SK-N-MC (cell line): ENCODE data around the gene MS4A6A.

Experiments used
- DNase-seq: peaks from one replicate; pipeline ENCODE4 v3.0.0-alpha.2; 2011; ENCODE audit warnings: low read depth, low spot score
- H3K27ac ChIP-seq: fragments of 200-600 bp; sonication (generic); 2 replicates; pipeline ENCODE4 v1.5.1; 2016; ENCODE audit warnings: mixed run types
- H3K36me3 ChIP-seq: fragments of 200-600 bp; sonication (generic); 2 replicates; pipeline ENCODE4 v1.6.1; 2017; ENCODE audit warnings: antibody characterized with exemption, low read length, mixed read lengths; ENCODE audit not compliant: insufficient read depth
- H3K4me3 ChIP-seq: fragments of 200-600 bp; sonication (generic); 2 replicates; pipeline ENCODE4 v1.5.1; 2016
- H3K9ac ChIP-seq: fragments of 200-600 bp; sonication (generic); 2 replicates; pipeline ENCODE4 v1.8.0; 2017; ENCODE audit warnings: mixed run types, mixed read lengths; ENCODE audit not compliant: insufficient read length
- H3K9me3 ChIP-seq: fragments of 200-600 bp; sonication (generic); 2 replicates; pipeline ENCODE4 v1.6.1; 2017; ENCODE audit warnings: low read depth, mild to moderate bottlenecking, antibody characterized with exemption, low read length, moderate library complexity, mixed read lengths
- EZH2 ChIP-seq: fragments of 200-600 bp; sonication (generic); IDR thresholded peaks from one replicate; pipeline ENCODE4 v1.6.1; 2017; ENCODE audit warnings: antibody characterized with exemption
- FOXP2 ChIP-seq: optimal IDR thresholded peaks from 2 replicates; pipeline ENCODE3; 2011; ENCODE audit warnings: mild to moderate bottlenecking, moderate library complexity; ENCODE audit not compliant: insufficient read depth; ENCODE audit errors: extremely low read length, control extremely low read depth
- POLR2AphosphoS5 ChIP-seq: IDR thresholded peaks from 2 replicates; pipeline ENCODE4 v1.6.1; 2012; ENCODE audit warnings: mild to moderate bottlenecking, low read depth, low read length, borderline replicate concordance

Gene MS4A6A

DNA sequence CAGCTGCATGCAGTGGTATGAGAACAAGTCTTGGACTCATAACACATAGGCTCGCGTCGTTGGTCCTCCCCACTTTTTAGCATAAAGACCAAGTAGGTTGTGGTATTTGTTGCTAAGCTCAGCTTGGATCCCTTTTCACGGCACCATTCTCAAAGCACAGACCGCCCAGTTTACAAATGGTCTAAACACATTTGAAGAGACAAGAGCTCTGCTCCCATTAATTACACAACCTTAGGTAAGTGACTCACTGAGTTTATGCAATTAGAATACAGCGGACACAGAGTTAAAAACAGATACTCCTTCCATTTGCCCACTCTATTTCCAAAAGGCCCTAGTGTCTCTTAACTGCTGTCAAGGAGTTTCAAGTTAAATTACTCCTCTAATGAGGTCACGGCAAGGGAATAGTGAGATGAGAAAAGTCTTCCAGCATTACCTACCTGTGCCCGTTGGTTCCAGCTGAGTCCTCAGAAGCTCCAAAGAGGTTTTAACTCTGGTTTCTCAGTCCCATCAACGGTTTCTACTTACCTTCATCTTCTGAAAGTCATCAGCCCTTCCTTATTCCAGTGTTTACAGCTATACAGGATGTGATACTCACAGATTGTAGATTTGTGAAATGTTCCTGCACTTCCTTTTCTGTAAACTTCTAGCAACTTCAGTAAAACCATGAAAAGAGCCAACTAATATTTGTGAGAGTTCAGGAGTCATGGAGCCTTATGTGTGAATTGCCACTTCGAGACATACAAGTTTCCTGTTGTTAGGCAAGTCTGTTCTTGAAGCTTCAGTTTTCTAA, at the start of gene MS4A6A:
TSS of gene MS4A6A (minus strand) at position 543 of the 790 bp plus-strand sequence. CDS start 1,356 bp downstream, outside the sequence.
- no peak for TF ChIP-seq EZH2
- TF ChIP-seq FOXP2: no peak
- TF ChIP-seq POLR2AphosphoS5: no peak
- Histone ChIP-seq H3K27ac (no peak within 1 kb of the TSS), H3K4me3 (no peak within 1 kb of the TSS), H3K9ac (no peak within 1 kb of the TSS), H3K36me3 (no peaks in the 10 kb centered on the region), H3K9me3 (no peaks in the 10 kb centered on the region)
- DNase-seq: no peak

DNA sequence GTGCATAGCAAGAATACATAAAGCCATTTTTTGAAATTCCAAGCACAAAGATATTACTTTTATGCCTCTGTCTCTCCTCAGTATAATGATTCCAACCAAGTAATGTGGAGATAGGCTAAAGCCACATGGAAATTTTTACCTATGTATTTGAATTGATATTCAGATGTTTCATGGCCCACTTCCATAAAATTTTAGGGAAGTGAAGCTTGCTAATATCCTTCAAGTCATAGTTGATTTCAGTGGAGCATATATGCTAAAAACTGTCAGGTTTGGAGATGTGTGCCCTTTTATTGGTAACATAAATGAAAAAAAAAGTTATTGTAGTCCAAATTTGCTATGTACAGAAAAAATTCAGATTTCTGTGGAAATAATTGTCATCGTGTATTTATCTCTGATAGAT, 47.8 kb upstream of the MS4A6A start:
- H3K4me3 ChIP-seq: no peak overlapping the region
- no peak for TF ChIP-seq FOXP2
- no peak for TF ChIP-seq EZH2
- TF ChIP-seq POLR2AphosphoS5: no peak
- H3K9ac ChIP-seq: no peak overlapping the region
- no peaks in the 10 kb centered on the region for H3K9me3 ChIP-seq
- H3K27ac ChIP-seq: no peak overlapping the region
- DNase-seq: no peak
- no peaks in the 10 kb centered on the region for H3K36me3 ChIP-seq

DNA sequence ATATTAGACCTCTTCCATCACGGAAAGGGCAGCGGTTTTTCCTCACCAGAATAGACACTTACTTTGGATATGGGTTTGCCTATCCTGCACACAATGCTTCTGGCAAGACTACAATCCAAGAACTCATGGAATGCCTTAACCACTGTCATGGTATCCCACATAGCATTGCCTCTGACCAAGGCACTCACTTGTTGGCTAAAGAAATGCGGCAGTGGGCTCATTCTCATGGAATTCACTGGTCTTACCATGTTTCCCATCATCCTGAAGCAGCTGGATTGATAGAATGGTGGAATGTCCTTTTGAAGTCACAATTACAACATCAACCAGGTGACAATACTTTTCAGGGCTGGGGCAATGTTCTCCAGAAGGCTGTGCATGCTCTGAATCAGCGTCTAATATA, 39.3 kb upstream of the MS4A6A start:
- Histone ChIP-seq H3K36me3 (no peaks in the 10 kb centered on the region), H3K4me3 (no peak overlapping the region), H3K27ac (no peak overlapping the region), H3K9me3 (no peaks in the 10 kb centered on the region), H3K9ac (no peak overlapping the region)
- DNase-seq: no peak
- TF ChIP-seq POLR2AphosphoS5: no peak
- TF ChIP-seq FOXP2: no peak
- no peak for TF ChIP-seq EZH2

DNA sequence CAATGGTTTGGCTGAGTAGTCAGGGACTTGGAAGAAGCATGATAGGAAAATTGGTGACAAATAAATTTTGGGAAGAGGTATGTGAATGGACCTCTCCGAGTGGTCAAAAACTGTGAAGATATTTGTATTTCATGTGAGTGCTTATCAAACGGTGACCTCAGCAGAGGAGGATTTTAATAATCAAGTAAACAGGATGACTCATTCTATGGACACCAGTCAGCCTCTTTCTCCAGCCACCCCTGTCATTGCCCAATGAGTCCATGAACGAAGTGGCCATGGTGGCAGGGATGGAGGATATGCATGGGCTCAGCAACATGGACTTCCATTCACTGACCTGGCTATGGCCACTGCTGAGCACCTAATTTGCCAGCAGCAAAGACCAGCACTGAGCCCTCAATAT, 38.8 kb upstream of the MS4A6A start:
- TF ChIP-seq FOXP2: no peak
- TF ChIP-seq POLR2AphosphoS5: no peak
- no peak for TF ChIP-seq EZH2
- DNase-seq: no peak
- no peak overlapping the region for H3K27ac ChIP-seq

DNA sequence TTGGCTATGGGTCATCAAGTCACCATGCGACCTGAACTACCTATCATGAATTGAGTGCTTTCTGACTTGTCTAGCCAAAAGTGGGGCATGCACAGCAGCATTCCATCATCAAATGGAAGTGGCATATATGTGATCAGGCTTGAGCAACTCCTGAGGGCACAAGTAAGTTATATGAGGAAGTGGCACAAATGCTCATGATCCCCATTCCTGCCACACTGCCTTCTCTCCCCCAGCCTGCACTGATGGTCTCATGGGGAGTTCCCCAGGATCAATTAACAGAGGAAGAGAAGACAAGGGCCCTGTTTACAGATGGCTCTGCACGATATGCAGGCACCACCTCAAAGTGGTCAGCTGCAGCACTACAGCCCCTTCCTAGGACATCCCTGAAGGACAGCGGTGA, 38.3 kb upstream of the MS4A6A start:
- H3K4me3 ChIP-seq: no peak overlapping the region
- H3K9me3 ChIP-seq: no peaks in the 10 kb centered on the region
- H3K27ac ChIP-seq: no peak overlapping the region
- TF ChIP-seq FOXP2: no peak
- no peak for TF ChIP-seq POLR2AphosphoS5
- no peak for DNase-seq
- H3K9ac ChIP-seq: no peak overlapping the region
- H3K36me3 ChIP-seq: no peaks in the 10 kb centered on the region

More for the DNA sequence above, 38.8 kb upstream of the MS4A6A start:
- Histone ChIP-seq H3K9me3 (no peaks in the 10 kb centered on the region), H3K4me3 (no peak overlapping the region), H3K36me3 (no peaks in the 10 kb centered on the region), H3K9ac (no peak overlapping the region)

DNA sequence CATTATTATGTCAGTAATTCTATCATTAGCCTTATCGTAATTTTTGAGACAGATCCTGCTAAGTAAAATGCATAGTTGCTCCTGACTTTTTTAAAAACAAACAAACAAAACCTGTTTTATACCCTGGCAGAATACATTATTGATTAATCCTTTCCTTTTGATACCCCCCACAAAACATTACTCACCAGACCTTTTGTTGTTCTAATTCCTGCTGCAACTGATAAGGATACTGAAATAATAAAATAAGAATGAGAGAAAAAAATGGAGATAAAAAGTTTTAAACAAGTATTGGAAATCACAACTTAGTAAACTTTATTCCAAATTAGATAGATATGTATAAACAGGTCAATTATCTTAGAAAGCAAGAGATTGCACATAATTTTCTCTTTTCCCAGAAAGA, 31.5 kb upstream of the MS4A6A start:
- no peak overlapping the region for H3K9ac ChIP-seq
- no peak for DNase-seq
- H3K27ac ChIP-seq: no peak overlapping the region
- no peak overlapping the region for H3K4me3 ChIP-seq
- H3K36me3 ChIP-seq: no peaks in the 10 kb centered on the region
- no peaks in the 10 kb centered on the region for H3K9me3 ChIP-seq
- no peak for TF ChIP-seq FOXP2
- no peak for TF ChIP-seq EZH2
- TF ChIP-seq POLR2AphosphoS5: no peak

DNA sequence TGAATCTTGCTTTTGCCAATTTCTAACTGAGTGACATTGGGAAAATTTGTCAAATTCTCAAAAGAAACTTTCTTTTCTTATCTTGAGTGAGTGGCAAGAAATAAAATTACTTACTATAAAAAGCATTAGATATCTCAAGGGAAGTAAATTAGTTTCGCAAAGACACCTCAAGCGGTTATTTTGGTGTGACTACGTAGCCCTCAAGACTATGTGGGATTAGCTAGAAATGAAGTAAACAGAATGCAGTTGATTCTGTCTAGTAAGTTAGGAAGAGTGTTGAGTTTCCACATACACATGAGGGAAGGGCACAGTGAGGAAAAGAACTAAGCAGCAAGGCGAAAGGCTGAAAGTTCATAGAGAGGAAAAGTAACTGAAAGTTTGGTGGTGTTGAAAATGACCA, 28.3 kb upstream of the MS4A6A start:
- no peak overlapping the region for H3K4me3 ChIP-seq
- no peak overlapping the region for H3K27ac ChIP-seq
- no peaks in the 10 kb centered on the region for H3K9me3 ChIP-seq
- no peak for TF ChIP-seq EZH2
- no peak for TF ChIP-seq FOXP2
- no peak for TF ChIP-seq POLR2AphosphoS5
- no peaks in the 10 kb centered on the region for H3K36me3 ChIP-seq
- no peak overlapping the region for H3K9ac ChIP-seq
- DNase-seq: no peak

DNA sequence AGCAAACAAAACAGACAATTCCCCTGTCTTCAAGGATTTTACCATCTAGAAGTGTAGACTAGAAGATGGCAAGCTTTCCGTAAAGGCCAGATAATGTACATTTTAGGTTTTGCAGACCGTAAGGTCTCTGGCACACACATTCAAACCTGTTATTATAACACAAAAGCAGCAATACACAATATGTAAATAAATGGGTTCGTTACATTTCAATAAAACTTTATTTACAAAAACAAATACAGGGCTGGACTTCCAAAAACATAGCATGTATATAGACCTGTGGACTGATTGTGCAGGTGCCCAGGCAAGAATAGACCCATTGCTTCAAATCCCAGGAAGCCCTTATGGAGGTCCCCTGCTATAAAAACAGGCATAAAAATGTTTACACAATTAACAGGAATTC, 27.1 kb upstream of the MS4A6A start:
- TF ChIP-seq FOXP2: no peak
- no peak for TF ChIP-seq POLR2AphosphoS5
- no peak for TF ChIP-seq EZH2
- no peak for DNase-seq
- Histone ChIP-seq H3K9me3 (no peaks in the 10 kb centered on the region), H3K4me3 (no peak overlapping the region), H3K36me3 (no peaks in the 10 kb centered on the region), H3K27ac (no peak overlapping the region), H3K9ac (no peak overlapping the region)

DNA sequence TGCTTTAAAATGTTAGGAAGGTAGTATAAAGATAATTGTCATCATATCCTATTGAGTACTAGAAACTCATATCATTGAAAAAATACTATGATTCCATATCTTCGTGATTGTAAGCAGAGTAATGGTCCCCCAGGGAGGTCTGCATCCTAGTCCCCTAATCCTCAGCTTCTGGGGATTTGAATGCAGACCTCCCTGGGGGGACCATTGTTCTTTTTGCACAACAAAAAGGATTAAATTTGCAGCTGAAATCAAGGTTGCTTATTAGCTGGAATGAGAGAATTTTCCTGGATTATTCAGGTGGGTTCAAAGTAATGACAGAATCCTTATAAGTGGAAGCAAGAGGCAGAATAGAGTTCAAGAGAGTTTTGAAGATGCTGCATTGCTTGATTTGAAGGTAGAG, 26.1 kb upstream of the MS4A6A start:
- Histone ChIP-seq H3K4me3 (no peak overlapping the region), H3K27ac (no peak overlapping the region), H3K36me3 (no peaks in the 10 kb centered on the region), H3K9ac (no peak overlapping the region), H3K9me3 (no peaks in the 10 kb centered on the region)
- TF ChIP-seq POLR2AphosphoS5 (no peak), EZH2 (no peak), FOXP2 (no peak)
- DNase-seq: no peak
